ENCODE data around the gene LHX6.

LHX6 gene

GRCh38 chr9:122220673-122221182 is 8.0 kb downstream of the LHX6 start:
- DNase-seq (ENCODE audit: low read depth) = no peak
- no peak for TF ChIP-seq CTCF (conservative IDR thresholded peaks at IDR 0.05; ENCODE audit: control insufficient read depth, insufficient read depth, low read depth, low read length)

GRCh38 chr9:122219856-122220672 is 8.7 kb downstream of the LHX6 start:
- H3K4me3 ChIP-seq (ENCODE audit: control insufficient read depth, low read depth, low read length) = no peak overlapping the region
- peak; percentile 22 for DNase-seq (ENCODE audit: low read depth)
- TF ChIP-seq CTCF (conservative IDR thresholded peaks at IDR 0.05; ENCODE audit: control insufficient read depth, insufficient read depth, low read depth, low read length) = no peak

More at GRCh38 chr9:122220673-122221182, 8.0 kb downstream of the LHX6 start:
- H3K4me3 ChIP-seq (ENCODE audit: control insufficient read depth, low read depth, low read length) = no peak overlapping the region

- DNase-seq (ENCODE audit: low read depth) = no peak
- TF ChIP-seq CTCF (conservative IDR thresholded peaks at IDR 0.05; ENCODE audit: control insufficient read depth, insufficient read depth, low read depth, low read length) = no peak
- H3K4me3 ChIP-seq (ENCODE audit: control insufficient read depth, low read depth, low read length) = no peak overlapping the region
Measured at GRCh38 chr9:122218935-122219855, 9.6 kb downstream of the LHX6 start.

- TF ChIP-seq CTCF (conservative IDR thresholded peaks at IDR 0.05; ENCODE audit: control insufficient read depth, insufficient read depth, low read depth, low read length) = no peak
- DNase-seq (ENCODE audit: low read depth) = peak; percentile 9
- H3K4me3 ChIP-seq (ENCODE audit: control insufficient read depth, low read depth, low read length) = no peak overlapping the region
Measured at GRCh38 chr9:122218071-122218934, 10.5 kb downstream of the LHX6 start.

- DNase-seq (ENCODE audit: low read depth) = no peak
- no peak for TF ChIP-seq CTCF (conservative IDR thresholded peaks at IDR 0.05; ENCODE audit: control insufficient read depth, insufficient read depth, low read depth, low read length)
- H3K4me3 ChIP-seq (ENCODE audit: control insufficient read depth, low read depth, low read length) = no peak overlapping the region
Measured at GRCh38 chr9:122217640-122218039, 11.1 kb downstream of the LHX6 start.
